GM12878 (cell line): ENCODE measurements around the gene NOL7.

Experiments
- CBX3 ChIP-seq: fragments of 200-600 bp; sonication (generic); IDR thresholded peaks from 2 replicates; pipeline ENCODE4 v1.6.1; 2016; ENCODE audit warnings: low read depth, borderline replicate concordance
- CEBPB ChIP-seq, 2 experiments: fragments of 150-350 bp in 1 of 2; IDR thresholded peaks; 2 replicates each; pipeline ENCODE4 v1.6.1; 2012 to 2014; ENCODE audit warnings: low read depth in 2 of 2, low read length in 2 of 2, borderline replicate concordance in 1 of 2, inconsistent platforms in 1 of 2
- CTCF ChIP-seq, 3 experiments: IDR thresholded peaks in 2 of 3; conservative IDR thresholded peaks in 1 of 3; 2 replicates each; pipeline ENCODE4 v1.5.1; 2011; ENCODE audit warnings: low read depth in 3 of 3, low read length in 3 of 3, mild to moderate bottlenecking in 3 of 3, control low read depth in 2 of 3, moderate library complexity in 2 of 3, inconsistent platforms in 1 of 3, mixed read lengths in 1 of 3; ENCODE audit not compliant: control insufficient read depth in 2 of 3, insufficient read depth in 1 of 3; ENCODE audit errors: extremely low read depth in 1 of 3
- EGR1 ChIP-seq, 2 experiments: IDR thresholded peaks; 1 replicate in 1 of 2; 2 replicates in 1 of 2; pipeline ENCODE4 v1.6.1; 2011 to 2012; ENCODE audit warnings: low read depth in 2 of 2, low read length in 2 of 2, borderline replicate concordance in 1 of 2, mild to moderate bottlenecking in 1 of 2, moderate library complexity in 1 of 2
- EP300 ChIP-seq, 2 experiments: fragments of 150-350 bp in 1 of 2; IDR thresholded peaks; 2 replicates each; pipeline ENCODE4 v1.6.1; 2011 to 2012; ENCODE audit warnings: low read depth in 2 of 2, low read length in 2 of 2, borderline replicate concordance in 1 of 2, improper control_type of control experiment in 1 of 2, inconsistent platforms in 1 of 2; ENCODE audit not compliant: control insufficient read depth in 1 of 2
- ETV6 ChIP-seq, 2 experiments: fragments of 450-650 bp in 1 of 2; IDR thresholded peaks in 1 of 2; conservative IDR thresholded peaks in 1 of 2; 2 replicates each; pipeline ENCODE4 v1.6.1; 2014; ENCODE audit warnings: antibody characterized with exemption in 1 of 2, borderline replicate concordance in 1 of 2, low read depth in 1 of 2, mild to moderate bottlenecking in 1 of 2, moderate library complexity in 1 of 2
- EZH2 ChIP-seq: IDR thresholded peaks from 2 replicates; pipeline ENCODE4 v1.6.1; 2012; ENCODE audit warnings: low read depth, mild to moderate bottlenecking, control low read depth, inconsistent platforms, low read length, borderline replicate concordance; ENCODE audit not compliant: control insufficient read depth
- FOS ChIP-seq: IDR thresholded peaks from 3 replicates; pipeline ENCODE4 v1.6.1; 2011; ENCODE audit warnings: borderline replicate concordance; ENCODE audit not compliant: insufficient read length; ENCODE audit errors: extremely low read depth
- NBN ChIP-seq: fragments of 450-650 bp; IDR thresholded peaks from 2 replicates; pipeline ENCODE4 v1.6.1; 2016
- POLR2A ChIP-seq: IDR thresholded peaks from 2 replicates; pipeline ENCODE4 v1.6.1; 2011; ENCODE audit warnings: low read depth, mild to moderate bottlenecking, low read length
- RCOR1 ChIP-seq: conservative IDR thresholded peaks from 2 replicates; pipeline ENCODE4 v1.6.1; 2012; ENCODE audit warnings: low read depth, low read length, improper control_type of control experiment
- REST ChIP-seq: IDR thresholded peaks from 2 replicates; pipeline ENCODE4 v1.6.1; 2012; ENCODE audit warnings: mild to moderate bottlenecking, low read depth, low read length
- RFX5 ChIP-seq: IDR thresholded peaks from 2 replicates; pipeline ENCODE4 v1.6.1; 2011; ENCODE audit warnings: low read depth, low read length, improper control_type of control experiment
- ZNF24 ChIP-seq: fragments of 450-650 bp; IDR thresholded peaks from 2 replicates; pipeline ENCODE4 v1.6.1; 2017; ENCODE audit warnings: antibody characterized with exemption, mild to moderate bottlenecking

GRCh38 chr6:13572240-13572639 is 42.9 kb upstream of the NOL7 start:
- no peak for TF ChIP-seq RFX5
- no peak for TF ChIP-seq EGR1 (IDR thresholded peaks at IDR 0.05; ENCODE audit: borderline replicate concordance in 1 of 2, low read depth in 2 of 2, low read length in 2 of 2)
- TF ChIP-seq NBN = no peak
- TF ChIP-seq ZNF24 = no peak
- TF ChIP-seq REST = no peak
- no peak for TF ChIP-seq ETV6 (conservative IDR thresholded peaks at IDR 0.05 in 1 of 2, IDR thresholded peaks at IDR 0.05 in 1 of 2; ENCODE audit: borderline replicate concordance in 1 of 2, low read depth in 1 of 2)
- no peak for TF ChIP-seq CBX3
- TF ChIP-seq EP300 (IDR thresholded peaks at IDR 0.05; ENCODE audit: borderline replicate concordance in 1 of 2, control insufficient read depth in 1 of 2, low read depth in 2 of 2, low read length in 2 of 2) = no peak
- TF ChIP-seq FOS = no peak
- no peak for TF ChIP-seq RCOR1
- no peak for TF ChIP-seq CEBPB (IDR thresholded peaks at IDR 0.05; ENCODE audit: borderline replicate concordance in 1 of 2, low read depth in 2 of 2, low read length in 2 of 2)
- no peak for TF ChIP-seq CTCF (IDR thresholded peaks at IDR 0.05 in 2 of 3, conservative IDR thresholded peaks at IDR 0.05 in 1 of 3; ENCODE audit: control insufficient read depth in 2 of 3, extremely low read depth in 1 of 3, insufficient read depth in 1 of 3, low read depth in 3 of 3, low read length in 3 of 3)
- TF ChIP-seq EZH2 = no peak
- no peak for TF ChIP-seq POLR2A
